Neuron (in vitro differentiated cells): Measurements from ENCODE around the gene NOB1.

Experiments used
- H2AFZ ChIP-seq: one replicate; pipeline ENCODE4 v1.6.1; 2013; ENCODE audit warnings: low read depth, mild to moderate bottlenecking, inconsistent platforms, low read length, moderate library complexity
- H3K27me3 ChIP-seq: one replicate; pipeline ENCODE4 v1.6.1; 2013; ENCODE audit warnings: low read length; ENCODE audit not compliant: insufficient read depth
- H3K36me3 ChIP-seq: one replicate; pipeline ENCODE4 v1.6.1; 2013; ENCODE audit warnings: low read length; ENCODE audit not compliant: insufficient read depth
- H3K4me1 ChIP-seq: one replicate; pipeline ENCODE4 v1.6.1; 2013; ENCODE audit warnings: low read length; ENCODE audit not compliant: insufficient read depth
- H3K4me3 ChIP-seq: 2 replicates; pipeline ENCODE4 v1.5.1; 2013; ENCODE audit warnings: mild to moderate bottlenecking, low read length, moderate library complexity
- H3K9me3 ChIP-seq: one replicate; pipeline ENCODE4 v1.6.1; 2013; ENCODE audit warnings: low read length

Gene NOB1

DNA sequence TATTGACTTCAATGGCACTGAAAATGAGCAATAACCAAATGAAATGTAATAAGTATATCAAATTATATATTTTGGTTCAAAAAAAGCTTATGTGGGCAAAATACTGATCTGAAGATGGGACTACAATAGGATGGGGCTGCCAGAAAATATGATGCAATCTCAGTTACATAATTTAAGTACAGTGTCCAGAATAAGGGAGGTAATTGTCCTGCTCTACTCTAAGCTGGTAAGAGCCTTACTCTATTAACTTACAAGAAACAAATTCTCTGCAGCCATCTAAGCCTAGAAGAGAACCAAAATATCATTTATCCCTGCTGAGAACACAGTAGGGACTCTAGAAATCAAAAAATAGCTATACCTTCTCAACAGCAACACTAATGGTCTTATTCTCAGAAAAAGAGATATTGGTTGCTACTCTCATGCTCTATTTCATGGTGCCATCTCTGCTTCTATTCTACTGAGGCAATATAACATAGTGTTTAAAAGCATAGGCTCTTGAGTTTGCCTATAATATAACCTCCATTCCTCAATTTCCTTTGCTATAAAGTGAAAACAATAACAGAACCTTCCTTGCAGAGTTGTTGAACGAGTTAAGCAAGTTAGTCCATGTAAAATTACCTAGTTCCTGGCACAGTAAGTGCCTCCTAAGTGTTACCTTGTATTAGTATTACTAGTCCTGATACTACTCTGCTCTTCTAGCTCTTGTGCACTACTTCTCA, 48.3 kb downstream of the NOB1 start:
- H3K9me3 ChIP-seq, result no peaks in the 10 kb centered on the region
- peaks cover 16% of the 10 kb centered on the region for H3K36me3 ChIP-seq
- no peak overlapping the region for H2AFZ ChIP-seq
- no peaks in the 10 kb centered on the region for H3K27me3 ChIP-seq
- no peaks in the 10 kb centered on the region for H3K4me1 ChIP-seq
- no peak overlapping the region for H3K4me3 ChIP-seq

DNA sequence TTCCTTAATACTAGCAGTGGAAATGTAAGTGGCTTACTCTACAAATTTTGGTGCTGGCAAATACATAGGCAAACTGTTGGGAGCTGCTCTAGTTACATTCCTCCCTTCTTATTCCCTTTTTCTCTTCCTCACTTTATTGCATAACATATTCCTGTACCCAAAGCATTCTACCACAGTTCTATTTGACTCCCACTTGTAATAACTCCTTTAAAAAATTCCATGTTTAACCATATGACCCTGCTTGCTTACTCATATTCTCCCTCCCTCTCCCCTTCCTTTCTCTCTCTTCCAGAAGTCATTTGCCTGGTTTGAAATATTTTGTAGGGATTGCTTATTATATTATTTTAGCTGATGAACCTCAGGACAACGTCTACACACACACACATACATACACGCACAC, 51.1 kb downstream of the NOB1 start:
- Histone ChIP-seq H3K9me3 (no peaks in the 10 kb centered on the region), H3K27me3 (no peaks in the 10 kb centered on the region), H3K4me1 (no peaks in the 10 kb centered on the region), H3K36me3 (peaks cover 20% of the 10 kb centered on the region), H3K4me3 (no peak overlapping the region), H2AFZ (no peak overlapping the region)

DNA sequence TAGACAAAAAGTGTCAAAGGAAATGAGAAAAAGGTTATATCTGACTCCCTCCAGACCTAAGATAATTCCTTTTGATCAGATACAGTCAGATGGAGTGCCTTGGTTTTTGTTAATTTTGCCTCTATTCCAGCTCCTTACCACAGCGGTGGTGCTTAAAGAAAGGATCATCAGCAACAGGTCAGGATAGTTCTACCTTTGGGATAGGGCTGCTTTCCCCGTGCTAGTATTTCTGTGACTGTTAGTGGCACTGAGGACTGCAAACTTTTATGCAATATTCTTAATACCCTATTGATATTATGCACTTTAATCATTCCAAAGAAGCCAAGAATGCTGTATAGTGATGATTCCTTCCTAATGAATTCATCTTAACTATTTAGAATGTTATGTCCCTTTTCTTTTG, 52.9 kb downstream of the NOB1 start:
- no peaks in the 10 kb centered on the region for H3K27me3 ChIP-seq
- no peak overlapping the region for H3K4me3 ChIP-seq
- H3K36me3 ChIP-seq, result peaks cover 29% of the 10 kb centered on the region
- H3K9me3 ChIP-seq, result no peaks in the 10 kb centered on the region
- H3K4me1 ChIP-seq, result no peaks in the 10 kb centered on the region
- no peak overlapping the region for H2AFZ ChIP-seq

DNA sequence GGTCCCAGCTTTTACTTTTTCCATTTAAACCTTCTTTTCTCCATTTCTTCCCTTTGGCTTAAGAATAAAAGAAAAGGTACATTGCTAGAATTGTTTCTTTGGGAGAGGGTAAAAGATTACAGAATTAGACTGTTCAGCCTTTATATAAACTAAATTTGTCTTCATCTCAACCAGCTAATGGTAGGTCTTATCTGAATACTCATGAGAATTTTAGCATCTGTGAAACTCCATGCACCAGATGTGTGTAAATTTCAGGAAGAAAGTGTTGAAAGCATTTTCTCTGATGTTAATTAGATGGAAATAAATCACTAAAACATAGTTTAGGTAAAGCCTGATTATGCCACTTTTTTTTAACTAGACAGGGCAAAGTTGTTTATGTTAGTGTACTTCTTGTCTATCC, 53.3 kb downstream of the NOB1 start:
- H3K36me3 ChIP-seq, result peaks cover 33% of the 10 kb centered on the region
- H3K4me1 ChIP-seq, result no peaks in the 10 kb centered on the region
- H3K4me3 ChIP-seq, result no peak overlapping the region
- no peak overlapping the region for H2AFZ ChIP-seq
- H3K9me3 ChIP-seq, result no peaks in the 10 kb centered on the region
- no peaks in the 10 kb centered on the region for H3K27me3 ChIP-seq

DNA sequence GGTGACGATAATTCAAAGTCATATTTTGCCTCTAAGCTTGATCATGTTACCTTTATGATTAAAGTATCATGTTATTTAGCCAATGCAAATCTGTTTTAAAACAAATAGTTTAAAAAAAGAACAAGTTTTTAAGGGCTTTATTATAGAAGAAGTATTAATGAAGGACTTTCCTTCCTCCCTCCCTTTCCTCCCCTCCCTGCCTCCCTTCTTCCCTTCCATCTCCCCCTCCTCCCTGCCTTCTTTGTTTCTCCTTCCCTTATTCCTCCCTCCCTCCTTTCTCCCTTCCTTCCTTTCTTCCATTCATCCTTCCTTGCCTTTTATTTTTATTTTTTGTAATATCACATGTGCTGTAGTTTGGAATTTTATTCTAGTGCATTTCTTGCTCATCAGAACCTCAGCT, 54.8 kb downstream of the NOB1 start:
- Histone ChIP-seq H3K27me3 (no peaks in the 10 kb centered on the region), H3K9me3 (no peaks in the 10 kb centered on the region), H3K4me1 (no peaks in the 10 kb centered on the region), H2AFZ (no peak overlapping the region), H3K4me3 (no peak overlapping the region), H3K36me3 (peaks cover 45% of the 10 kb centered on the region)

DNA sequence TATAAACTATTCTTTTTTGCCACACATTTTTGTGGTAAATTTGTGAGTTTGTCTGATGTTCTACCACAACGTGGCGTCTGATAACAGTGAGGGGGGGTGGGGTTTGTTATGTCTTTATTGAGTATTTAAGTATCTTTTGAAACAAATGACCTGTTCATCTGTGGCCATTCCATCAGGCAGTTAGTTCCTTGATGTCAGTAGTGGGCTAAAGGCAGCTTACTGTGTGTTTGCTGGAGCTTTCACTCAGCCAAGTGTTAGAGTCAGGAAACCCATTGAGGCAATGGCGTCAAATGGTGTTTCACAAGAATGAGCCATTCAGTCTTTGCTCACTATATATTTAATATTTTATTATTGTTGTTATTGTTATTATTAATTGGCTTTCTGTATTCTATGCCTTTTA, 56.3 kb downstream of the NOB1 start:
- Histone ChIP-seq H3K4me1 (no peaks in the 10 kb centered on the region), H3K36me3 (peaks cover 51% of the 10 kb centered on the region), H3K4me3 (no peak overlapping the region), H3K27me3 (no peaks in the 10 kb centered on the region), H2AFZ (no peak overlapping the region), H3K9me3 (no peaks in the 10 kb centered on the region)

DNA sequence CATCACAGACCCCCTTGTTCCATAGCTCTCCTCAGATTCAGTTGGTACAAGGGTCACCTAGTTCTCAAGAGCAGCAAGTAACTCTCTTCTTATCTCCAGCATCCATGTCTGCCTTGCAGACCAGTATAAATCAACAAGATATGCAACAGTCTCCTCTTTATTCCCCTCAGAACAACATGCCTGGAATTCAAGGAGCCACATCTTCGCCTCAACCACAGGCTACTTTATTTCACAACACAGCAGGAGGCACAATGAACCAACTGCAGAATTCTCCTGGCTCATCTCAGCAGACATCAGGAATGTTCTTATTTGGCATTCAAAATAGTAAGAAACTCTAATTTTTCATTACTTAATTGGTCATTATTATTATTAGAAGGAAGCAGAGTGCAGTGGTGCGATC, 60.8 kb downstream of the NOB1 start:
- Histone ChIP-seq H3K4me1 (no peaks in the 10 kb centered on the region), H2AFZ (no peak overlapping the region), H3K27me3 (no peaks in the 10 kb centered on the region), H3K9me3 (no peaks in the 10 kb centered on the region), H3K36me3 (peaks cover 59% of the 10 kb centered on the region), H3K4me3 (no peak overlapping the region)

DNA sequence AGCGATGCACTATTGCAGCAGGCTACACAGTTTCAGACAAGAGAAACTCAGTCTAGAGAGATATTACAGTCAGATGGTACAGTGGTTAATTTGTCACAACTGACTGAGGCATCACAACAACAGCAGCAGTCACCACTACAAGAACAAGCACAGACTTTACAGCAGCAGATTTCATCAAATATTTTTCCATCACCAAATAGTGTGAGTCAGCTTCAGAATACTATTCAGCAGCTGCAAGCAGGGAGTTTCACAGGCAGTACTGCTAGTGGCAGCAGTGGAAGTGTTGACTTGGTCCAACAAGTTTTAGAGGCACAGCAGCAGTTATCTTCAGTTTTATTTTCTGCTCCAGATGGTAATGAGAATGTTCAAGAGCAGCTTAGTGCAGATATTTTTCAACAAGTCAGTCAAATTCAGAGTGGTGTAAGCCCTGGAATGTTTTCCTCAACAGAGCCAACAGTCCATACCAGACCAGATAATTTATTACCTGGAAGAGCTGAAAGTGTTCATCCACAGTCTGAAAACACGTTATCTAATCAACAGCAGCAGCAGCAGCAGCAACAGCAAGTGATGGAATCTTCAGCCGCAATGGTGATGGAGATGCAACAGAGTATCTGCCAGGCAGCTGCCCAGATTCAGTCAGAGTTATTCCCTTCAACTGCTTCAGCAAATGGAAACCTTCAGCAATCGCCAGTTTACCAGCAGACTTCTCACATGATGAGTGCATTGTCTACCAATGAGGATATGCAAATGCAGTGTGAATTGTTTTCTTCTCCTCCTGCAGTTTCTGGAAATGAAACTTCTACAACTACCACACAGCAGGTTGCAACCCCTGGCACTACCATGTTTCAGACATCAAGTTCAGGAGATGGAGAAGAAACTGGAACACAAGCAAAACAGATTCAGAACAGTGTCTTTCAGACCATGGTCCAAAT, 62.5 kb downstream of the NOB1 start:
- Histone ChIP-seq H3K4me3 (no peak overlapping the region), H3K9me3 (no peaks in the 10 kb centered on the region), H3K27me3 (no peaks in the 10 kb centered on the region), H3K4me1 (no peaks in the 10 kb centered on the region), H2AFZ (no peak overlapping the region), H3K36me3 (peaks cover 51% of the 10 kb centered on the region)
